Activated CD4-positive, alpha-beta T cell treated with anti-CD3 and anti-CD28 coated beads, Interleukin-2, amount 50 U/mL, for 1 hour (primary cell): ENCODE data around the gene GSX1.

Experiments used
- DNase-seq: peaks from one replicate; pipeline ENCODE4 v3.0.0-alpha.2; 2020

GSX1 gene

DNA sequence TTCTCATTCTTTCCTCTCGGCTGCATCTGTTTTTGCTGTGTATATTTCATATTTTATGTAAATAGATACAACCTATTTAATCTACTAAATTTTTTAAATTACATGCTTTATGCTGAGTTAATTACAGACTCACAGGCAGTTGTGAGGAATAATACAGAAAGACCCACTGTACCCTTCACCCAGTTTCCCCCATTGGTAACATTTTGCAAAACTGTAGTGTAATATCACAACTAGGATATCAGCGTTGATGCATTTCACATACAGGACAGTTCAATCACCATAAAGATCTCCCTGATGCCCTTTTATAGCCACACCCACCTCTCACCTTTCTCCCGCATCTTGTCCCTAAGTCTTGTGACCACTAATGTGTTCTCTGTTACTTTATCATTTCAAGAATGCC is 43.5 kb downstream of the GSX1 start:
- DNase-seq = no peak

DNA sequence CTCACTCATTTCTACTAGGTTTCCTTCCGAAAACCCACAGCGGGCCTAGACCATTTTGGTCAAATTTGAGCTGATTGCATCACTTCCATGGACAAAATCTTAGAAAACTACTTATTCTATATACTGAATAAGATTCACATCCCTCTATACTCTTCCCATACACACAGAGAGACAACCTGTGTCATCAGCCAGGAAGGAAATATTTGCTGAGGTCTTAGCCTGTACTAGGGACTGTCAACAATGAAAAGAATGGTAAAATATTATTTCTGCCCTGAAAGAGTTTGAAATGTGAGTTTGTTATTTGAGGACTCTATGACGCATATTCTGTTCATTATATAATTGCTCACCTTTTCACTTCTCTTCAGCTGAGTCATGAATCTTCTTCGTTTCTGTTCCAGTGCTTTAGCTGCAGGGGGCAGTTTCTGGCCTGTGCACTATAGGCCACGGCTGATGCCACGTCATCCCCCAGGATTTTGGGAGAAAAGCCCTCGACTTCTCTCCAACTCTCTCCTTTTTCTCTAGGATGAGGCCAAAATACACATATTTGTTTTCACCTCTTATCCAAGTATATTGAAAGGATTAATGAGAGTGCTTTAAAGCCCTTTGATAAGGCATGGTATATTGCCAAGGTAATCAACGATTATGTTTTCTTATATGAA is 47.7 kb downstream of the GSX1 start:
- DNase-seq = no peak

- DNase-seq = no peak
Measured at GRCh38 chr13:27842571-27842970, 50.3 kb downstream of the GSX1 start.
